ENCODE measurements around the gene TTC13.

Gene TTC13

GRCh38 chr1:230940848-230941247, 37.8 kb downstream of the TTC13 start:
- no peak for DNase-seq

- DNase-seq, result no peak
Measured at GRCh38 chr1:230939806-230940489, 38.7 kb downstream of the TTC13 start.

GRCh38 chr1:230938924-230939368, 39.7 kb downstream of the TTC13 start:
- DNase-seq, result no peak

GRCh38 chr1:230937371-230937770, 41.3 kb downstream of the TTC13 start:
- DNase-seq, result no peak

DNA sequence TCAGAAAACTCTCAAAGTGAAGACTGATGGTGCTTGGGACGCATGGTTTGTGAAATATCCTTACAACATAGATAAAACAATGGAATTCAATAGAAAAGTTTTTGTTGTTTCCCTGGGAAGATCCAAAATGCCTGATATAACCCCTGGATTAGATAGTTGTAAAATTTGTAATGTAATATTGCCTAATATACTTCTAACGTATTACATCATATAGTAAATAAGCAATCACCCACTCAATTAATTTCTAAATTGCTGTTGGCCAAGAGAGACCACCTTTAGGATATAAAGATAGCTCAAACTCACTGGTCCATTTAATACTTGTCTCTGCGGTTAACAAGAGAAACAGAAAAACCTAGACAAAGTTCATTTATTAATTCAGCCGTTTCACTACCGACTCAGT, 42.2 kb downstream of the TTC13 start:
- DNase-seq, result no peak

DNA sequence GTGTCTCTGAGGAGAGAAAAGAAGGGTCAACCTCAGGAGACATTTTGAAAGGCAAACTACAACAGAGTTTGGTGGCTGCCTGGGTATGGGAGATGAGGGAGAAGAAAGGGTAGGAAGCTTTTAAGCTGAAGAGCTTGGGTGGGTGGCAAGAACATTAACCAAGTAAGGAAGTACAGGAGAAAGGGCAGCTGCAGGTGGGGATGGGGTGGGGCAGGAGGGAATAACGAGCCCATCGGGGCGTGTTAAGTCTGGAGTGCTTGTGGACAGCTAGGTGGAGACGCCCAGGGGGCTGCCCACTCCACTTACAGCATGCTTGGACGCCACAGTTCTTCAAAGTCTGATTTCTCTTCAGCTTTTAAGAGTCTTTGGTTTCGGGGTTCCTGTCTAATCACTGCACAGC, 42.8 kb downstream of the TTC13 start:
- DNase-seq, result no peak

GRCh38 chr1:230930986-230931385, 47.7 kb downstream of the TTC13 start:
- no peak for DNase-seq

DNA sequence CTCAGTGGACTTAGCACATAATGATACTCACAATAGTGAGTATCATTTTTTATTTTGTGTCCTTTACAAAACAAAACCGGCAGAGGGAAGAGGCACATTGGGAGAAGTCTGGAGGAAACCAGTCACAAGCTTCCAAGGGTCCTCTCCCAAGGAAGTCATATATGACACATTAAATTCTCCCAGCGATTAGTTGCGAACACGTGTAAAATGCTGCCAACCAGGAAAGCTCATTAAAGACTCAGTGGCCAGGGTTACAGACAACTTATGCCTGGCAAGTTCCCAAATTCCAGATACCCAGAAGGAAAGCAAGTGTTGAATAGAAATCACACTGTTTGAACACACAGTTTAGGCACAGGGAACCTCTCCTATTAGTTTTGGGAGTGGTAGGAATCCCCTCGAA, 52.5 kb downstream of the TTC13 start:
- DNase-seq, result no peak

GRCh38 chr1:230925608-230926007, 53.1 kb downstream of the TTC13 start:
- DNase-seq, result no peak

DNA sequence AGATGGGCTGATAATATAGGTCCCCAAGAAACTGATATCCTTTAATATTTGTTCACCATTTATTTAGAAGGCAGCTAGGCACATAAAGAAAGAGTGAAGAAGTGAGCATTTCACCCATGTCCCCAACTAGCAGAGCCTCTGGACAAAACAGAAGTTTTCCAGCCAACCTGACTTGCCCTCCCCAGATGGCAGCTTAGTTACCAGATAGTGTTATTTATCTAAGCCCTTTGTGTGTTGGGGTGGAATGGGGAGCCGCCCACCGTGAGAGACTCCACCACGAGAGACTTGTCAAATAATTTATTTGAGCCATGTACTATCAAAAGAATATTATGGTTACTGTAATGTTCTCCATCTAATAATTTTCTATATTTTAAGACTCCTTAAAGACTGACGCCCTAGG, 55.5 kb downstream of the TTC13 start:
- no peak for DNase-seq

GRCh38 chr1:230922620-230923019, 56.0 kb downstream of the TTC13 start:
- DNase-seq, result no peak

- no peak for DNase-seq
Measured at GRCh38 chr1:230919207-230919606, 59.5 kb downstream of the TTC13 start.

DNA sequence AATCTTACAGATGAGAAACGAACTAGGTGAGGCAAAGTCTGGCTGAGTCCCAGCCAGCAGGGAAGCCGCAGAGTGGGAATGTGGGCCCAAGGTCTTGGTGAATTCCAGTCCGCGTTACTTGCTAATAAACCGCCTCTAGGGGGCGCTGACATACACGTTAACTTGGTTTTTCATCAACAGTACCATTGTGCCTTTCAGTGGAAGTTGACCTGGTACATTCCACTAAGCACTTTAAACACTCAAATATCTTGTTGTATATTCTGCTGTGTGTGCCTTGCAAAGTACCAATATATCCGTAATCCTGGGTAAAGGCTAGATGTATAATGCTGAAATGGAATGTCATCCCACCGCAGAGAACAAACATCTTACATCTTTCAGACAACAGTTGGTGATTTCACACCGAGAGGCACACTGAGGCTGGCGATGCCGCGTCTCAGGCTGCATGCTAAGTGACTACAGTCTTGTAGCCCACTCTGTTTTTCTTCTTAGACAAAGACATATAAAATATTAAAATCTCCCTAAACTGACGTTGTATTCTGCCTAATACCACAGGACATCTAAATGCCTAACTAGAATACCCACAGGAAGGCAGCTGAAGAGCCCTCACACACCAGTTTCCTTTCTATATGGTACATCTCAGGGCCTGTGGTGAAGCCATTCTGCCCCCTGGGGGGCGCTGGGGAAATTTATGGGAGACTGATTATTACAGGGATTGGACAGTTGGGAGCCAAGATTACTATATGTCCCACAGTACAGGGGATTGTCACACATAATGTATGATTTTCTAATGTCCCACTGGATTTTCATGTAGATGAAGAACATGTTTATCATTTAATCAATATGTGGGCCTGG, 61.2 kb downstream of the TTC13 start:
- peak; percentile 69 to 79 for DNase-seq

DNA sequence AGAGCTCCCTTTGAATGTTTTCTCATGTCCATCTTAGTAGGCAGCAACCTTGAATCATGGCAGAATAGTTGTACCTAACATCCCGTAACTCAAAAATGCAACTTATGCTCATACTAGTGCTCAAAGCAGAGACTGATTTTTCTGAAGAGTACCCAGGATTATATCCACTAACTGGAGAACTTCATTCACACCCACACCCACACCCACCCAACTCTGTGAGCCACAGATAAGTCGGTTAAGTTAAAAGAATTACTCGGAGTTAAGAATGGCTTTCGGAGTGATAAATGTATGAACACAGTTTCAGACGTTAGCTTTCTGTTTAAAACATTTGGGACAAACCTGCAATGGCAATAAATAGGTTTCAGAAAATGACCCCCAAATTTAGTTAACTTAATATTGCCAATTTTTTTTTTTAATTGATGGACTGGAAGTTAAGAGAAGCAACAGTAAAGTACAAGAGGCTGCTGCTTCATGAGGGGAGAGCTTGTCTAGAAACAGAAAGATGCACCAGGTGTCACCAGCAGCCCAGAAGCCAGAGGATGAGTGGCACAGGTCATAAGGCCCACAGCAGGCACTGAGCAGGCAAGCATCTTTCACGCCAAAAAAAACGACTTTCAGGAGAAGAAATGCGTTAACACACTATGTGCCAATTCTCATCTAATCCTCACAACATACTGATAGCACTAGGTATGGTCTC, 61.9 kb downstream of the TTC13 start:
- no peak for DNase-seq

GRCh38 chr1:230915078-230915477, 63.6 kb downstream of the TTC13 start:
- no peak for DNase-seq

DNA sequence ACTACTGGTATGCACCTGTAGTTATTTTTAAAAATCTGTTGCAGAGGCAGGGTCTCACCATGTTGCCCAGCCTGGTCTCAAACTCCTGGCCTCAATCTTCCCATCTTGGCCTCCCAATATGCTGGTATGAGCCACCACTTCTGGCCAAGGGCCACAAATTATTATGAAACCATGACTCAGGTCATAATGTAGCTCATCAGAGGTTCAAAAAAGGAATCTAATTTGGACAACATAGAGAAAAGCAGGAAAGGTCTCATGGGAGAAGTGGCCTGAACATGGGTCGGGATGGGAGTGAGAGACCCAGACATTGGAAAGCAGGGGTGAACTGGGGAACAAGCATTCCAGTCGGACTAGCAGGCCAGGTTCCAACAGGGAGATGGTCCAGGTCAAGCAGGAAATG, 65.2 kb downstream of the TTC13 start:
- DNase-seq, result no peak

DNA sequence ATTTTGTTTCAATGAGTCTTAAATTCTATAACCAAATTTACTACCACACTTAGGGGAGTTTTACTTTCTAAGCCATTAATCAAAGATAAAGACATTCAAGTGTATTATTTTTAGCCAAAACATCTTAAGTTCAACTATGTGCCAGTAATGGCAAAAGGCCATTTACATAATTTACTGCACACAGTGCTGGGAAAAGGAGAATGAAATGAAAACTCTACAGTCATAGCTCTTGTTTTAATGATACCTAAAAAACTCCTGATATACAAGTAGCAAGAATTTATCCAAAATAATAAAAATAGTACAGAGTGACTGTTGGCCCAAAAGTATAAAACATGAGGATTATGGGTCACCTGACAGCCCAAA, 67.9 kb downstream of the TTC13 start:
- DNase-seq, result no peak

GRCh38 chr1:230909974-230910754, 68.5 kb downstream of the TTC13 start:
- DNase-seq, result no peak

- no peak for DNase-seq
Measured at GRCh38 chr1:230907472-230908205, 71.0 kb downstream of the TTC13 start.

- DNase-seq, result no peak
Measured at GRCh38 chr1:230906226-230906625, 72.4 kb downstream of the TTC13 start.

GRCh38 chr1:230905733-230906132, 72.9 kb downstream of the TTC13 start:
- no peak for DNase-seq

DNA sequence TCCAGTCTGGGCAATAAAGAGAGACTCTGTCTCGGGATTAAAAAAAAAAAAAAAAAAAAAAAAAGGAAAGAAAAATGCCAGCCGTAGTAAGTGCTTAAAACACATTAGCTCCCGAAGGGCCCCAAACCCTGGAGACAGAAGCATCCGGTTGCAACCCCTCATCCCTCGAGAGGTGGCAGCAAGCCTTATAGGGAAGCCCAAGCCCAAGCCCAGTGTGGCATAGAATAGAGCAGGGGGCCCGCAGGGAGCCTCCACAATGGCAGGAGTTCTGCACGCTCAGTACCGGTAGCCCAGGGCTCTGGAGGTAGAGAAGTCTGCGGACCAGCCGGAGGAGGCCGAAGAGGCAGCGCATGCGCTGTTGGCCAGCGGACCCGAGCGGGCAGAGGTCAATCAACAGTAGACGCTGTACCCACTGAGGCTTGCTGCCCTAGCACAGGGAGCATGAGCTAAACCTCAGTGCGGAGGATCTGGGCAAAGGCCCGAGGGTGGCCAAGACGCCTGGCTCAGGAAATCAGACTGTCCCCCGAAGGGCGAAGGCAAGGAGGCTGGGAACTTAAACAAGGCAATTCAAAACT, 76.2 kb downstream of the TTC13 start:
- DNase-seq, result no peak

All from activated CD4-positive, alpha-beta T cell treated with anti-CD3 and anti-CD28 coated beads, Interleukin-2, amount 50 U/mL, for 48 hours (primary cell).